AG20443 (cell line): ENCODE results near the gene ASGR2.
"Not testable (repeated sequence)": the region's sequence is repeated elsewhere in the genome, so short reads cannot be mapped to it uniquely, and the experiment has no call there.

Source experiments
- DNase-seq: peaks from one replicate; pipeline ENCODE4 v3.0.0; 2012; ENCODE audit warnings: low spot score, mixed read lengths

Gene ASGR2

GRCh38 chr17:7098802-7099459 is 15.7 kb downstream of the ASGR2 start:
- no peak for DNase-seq

- no peak for DNase-seq
These were observed 16.7 kb downstream of the ASGR2 start for GRCh38 chr17:7097940-7098339.

GRCh38 chr17:7095625-7096024 is 19.0 kb downstream of the ASGR2 start:
- DNase-seq: no peak

- DNase-seq: no peak
These were observed 20.0 kb downstream of the ASGR2 start for GRCh38 chr17:7094652-7095019.

GRCh38 chr17:7091311-7092005 is 23.2 kb downstream of the ASGR2 start:
- not testable (repeated sequence) for DNase-seq

GRCh38 chr17:7089570-7089969 is 25.1 kb downstream of the ASGR2 start:
- DNase-seq: not testable (repeated sequence)

GRCh38 chr17:7088442-7088841 is 26.2 kb downstream of the ASGR2 start:
- DNase-seq: not testable (repeated sequence)

GRCh38 chr17:7084088-7084487 is 30.5 kb downstream of the ASGR2 start:
- no peak for DNase-seq

- DNase-seq: no peak
These were observed 31.0 kb downstream of the ASGR2 start for GRCh38 chr17:7083592-7083991.

- no peak for DNase-seq
These were observed 33.1 kb downstream of the ASGR2 start for GRCh38 chr17:7081341-7082062.

GRCh38 chr17:7080456-7081041 is 34.1 kb downstream of the ASGR2 start:
- DNase-seq: no peak

GRCh38 chr17:7079581-7080455 is 34.8 kb downstream of the ASGR2 start, which contains the start of gene CLEC10A:
TSS of gene CLEC10A (minus strand) at chr17:7080251. CDS start at chr17:7078812, 1,439 bp downstream.
- no peak for DNase-seq

- DNase-seq: no peak
These were observed 35.9 kb downstream of the ASGR2 start for GRCh38 chr17:7078711-7079110.

GRCh38 chr17:7077911-7078546 is 36.6 kb downstream of the ASGR2 start:
- no peak for DNase-seq

- DNase-seq: no peak
These were observed 39.7 kb downstream of the ASGR2 start for GRCh38 chr17:7074931-7075330.

GRCh38 chr17:7072406-7072805 is 42.2 kb downstream of the ASGR2 start:
- DNase-seq: no peak

- DNase-seq: no peak
These were observed 43.9 kb downstream of the ASGR2 start for GRCh38 chr17:7070712-7071111.

- DNase-seq: no peak
These were observed 46.4 kb downstream of the ASGR2 start for GRCh38 chr17:7068268-7068667.

- no peak for DNase-seq
These were observed 47.4 kb downstream of the ASGR2 start for GRCh38 chr17:7067198-7067597.

GRCh38 chr17:7064261-7064660 is 50.4 kb downstream of the ASGR2 start:
- DNase-seq: no peak

- no peak for DNase-seq
These were observed 51.0 kb downstream of the ASGR2 start for GRCh38 chr17:7063518-7064094.
